Measurements from ENCODE around the gene TEX26.

DNA sequence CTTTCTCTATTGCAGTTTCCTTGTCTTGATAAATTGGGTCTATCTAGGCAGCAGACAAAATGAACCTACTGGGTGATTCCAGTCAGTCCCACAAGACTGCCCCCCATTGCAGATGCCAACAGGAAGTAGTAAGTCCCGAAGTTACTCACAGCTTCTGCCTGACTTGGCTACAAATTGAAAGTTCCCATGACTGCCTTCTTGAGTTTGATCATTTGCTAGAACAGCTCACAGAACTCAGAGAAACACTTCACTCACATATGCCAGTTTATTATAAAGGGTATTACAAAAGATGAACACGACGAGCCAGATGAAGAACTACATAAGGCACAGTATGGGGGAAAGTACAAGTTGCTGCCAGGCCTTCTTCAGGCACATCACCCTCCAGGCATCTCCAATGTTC, 50.0 kb downstream of the TEX26 start:
- TF ChIP-seq CTCF (IDR thresholded peaks at IDR 0.05; ENCODE audit: low read depth, low read length, missing input control) (no peak), TAF1 (conservative IDR thresholded peaks at IDR 0.05) (no peak), HNF4A (conservative IDR thresholded peaks at IDR 0.05) (no peak), GABPA (IDR thresholded peaks at IDR 0.05 in 1 of 2, conservative IDR thresholded peaks at IDR 0.05 in 1 of 2) (no peak), YY1 (IDR thresholded peaks at IDR 0.05) (no peak), EGR1 (IDR thresholded peaks at IDR 0.05; ENCODE audit: low read depth in 2 of 2) (no peak), ATF3 (IDR thresholded peaks at IDR 0.05) (no peak), JUND (IDR thresholded peaks at IDR 0.05) (no peak), FOXA1 (IDR thresholded peaks at IDR 0.05) (no peak)
- TF ChIP-seq, protein P1, sequence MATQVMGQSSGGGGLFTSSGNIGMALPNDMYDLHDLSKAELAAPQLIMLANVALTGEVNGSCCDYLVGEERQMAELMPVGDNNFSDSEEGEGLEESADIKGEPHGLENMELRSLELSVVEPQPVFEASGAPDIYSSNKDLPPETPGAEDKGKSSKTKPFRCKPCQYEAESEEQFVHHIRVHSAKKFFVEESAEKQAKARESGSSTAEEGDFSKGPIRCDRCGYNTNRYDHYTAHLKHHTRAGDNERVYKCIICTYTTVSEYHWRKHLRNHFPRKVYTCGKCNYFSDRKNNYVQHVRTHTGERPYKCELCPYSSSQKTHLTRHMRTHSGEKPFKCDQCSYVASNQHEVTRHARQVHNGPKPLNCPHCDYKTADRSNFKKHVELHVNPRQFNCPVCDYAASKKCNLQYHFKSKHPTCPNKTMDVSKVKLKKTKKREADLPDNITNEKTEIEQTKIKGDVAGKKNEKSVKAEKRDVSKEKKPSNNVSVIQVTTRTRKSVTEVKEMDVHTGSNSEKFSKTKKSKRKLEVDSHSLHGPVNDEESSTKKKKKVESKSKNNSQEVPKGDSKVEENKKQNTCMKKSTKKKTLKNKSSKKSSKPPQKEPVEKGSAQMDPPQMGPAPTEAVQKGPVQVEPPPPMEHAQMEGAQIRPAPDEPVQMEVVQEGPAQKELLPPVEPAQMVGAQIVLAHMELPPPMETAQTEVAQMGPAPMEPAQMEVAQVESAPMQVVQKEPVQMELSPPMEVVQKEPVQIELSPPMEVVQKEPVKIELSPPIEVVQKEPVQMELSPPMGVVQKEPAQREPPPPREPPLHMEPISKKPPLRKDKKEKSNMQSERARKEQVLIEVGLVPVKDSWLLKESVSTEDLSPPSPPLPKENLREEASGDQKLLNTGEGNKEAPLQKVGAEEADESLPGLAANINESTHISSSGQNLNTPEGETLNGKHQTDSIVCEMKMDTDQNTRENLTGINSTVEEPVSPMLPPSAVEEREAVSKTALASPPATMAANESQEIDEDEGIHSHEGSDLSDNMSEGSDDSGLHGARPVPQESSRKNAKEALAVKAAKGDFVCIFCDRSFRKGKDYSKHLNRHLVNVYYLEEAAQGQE (IDR thresholded peaks at IDR 0.05) = no peak
- TF ChIP-seq, protein P2, sequence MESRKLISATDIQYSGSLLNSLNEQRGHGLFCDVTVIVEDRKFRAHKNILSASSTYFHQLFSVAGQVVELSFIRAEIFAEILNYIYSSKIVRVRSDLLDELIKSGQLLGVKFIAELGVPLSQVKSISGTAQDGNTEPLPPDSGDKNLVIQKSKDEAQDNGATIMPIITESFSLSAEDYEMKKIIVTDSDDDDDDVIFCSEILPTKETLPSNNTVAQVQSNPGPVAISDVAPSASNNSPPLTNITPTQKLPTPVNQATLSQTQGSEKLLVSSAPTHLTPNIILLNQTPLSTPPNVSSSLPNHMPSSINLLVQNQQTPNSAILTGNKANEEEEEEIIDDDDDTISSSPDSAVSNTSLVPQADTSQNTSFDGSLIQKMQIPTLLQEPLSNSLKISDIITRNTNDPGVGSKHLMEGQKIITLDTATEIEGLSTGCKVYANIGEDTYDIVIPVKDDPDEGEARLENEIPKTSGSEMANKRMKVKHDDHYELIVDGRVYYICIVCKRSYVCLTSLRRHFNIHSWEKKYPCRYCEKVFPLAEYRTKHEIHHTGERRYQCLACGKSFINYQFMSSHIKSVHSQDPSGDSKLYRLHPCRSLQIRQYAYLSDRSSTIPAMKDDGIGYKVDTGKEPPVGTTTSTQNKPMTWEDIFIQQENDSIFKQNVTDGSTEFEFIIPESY (IDR thresholded peaks at IDR 0.05) = no peak
- TF ChIP-seq, protein P3, sequence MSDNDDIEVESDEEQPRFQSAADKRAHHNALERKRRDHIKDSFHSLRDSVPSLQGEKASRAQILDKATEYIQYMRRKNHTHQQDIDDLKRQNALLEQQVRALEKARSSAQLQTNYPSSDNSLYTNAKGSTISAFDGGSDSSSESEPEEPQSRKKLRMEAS (IDR thresholded peaks at IDR 0.05) = no peak

Measured in liver (tissue), 3 donors.